Neural cell (in vitro differentiated cells): ENCODE data around the gene PDE11A.

Source experiments
- EP300 ChIP-seq: fragments of 450-650 bp; conservative IDR thresholded peaks from 2 replicates; pipeline ENCODE4 v1.6.1; 2014; ENCODE audit warnings: antibody characterized with exemption, mild to moderate bottlenecking, moderate library complexity; ENCODE audit not compliant: poor library complexity, severe bottlenecking
- EZH2 ChIP-seq: fragments of 200-600, 300-800 bp; shearing (Covaris generic), sonication (generic); IDR thresholded peaks from 2 replicates; pipeline ENCODE4 v1.6.1; 2014; ENCODE audit warnings: antibody characterized with exemption, low read length, borderline replicate concordance, mild to moderate bottlenecking; ENCODE audit not compliant: insufficient read depth, poor library complexity, severe bottlenecking
- SMC3 ChIP-seq: fragments of 450-650 bp; conservative IDR thresholded peaks from 2 replicates; pipeline ENCODE4 v1.6.1; 2014; ENCODE audit warnings: antibody characterized with exemption, mild to moderate bottlenecking, moderate library complexity; ENCODE audit not compliant: poor library complexity
- TF ChIP-seq, protein P1 (sequence below): fragments of 450-650 bp; IDR thresholded peaks from 2 replicates; pipeline ENCODE4 v1.5.1; 2014; ENCODE audit warnings: antibody characterized with exemption, mild to moderate bottlenecking, moderate library complexity; ENCODE audit not compliant: poor library complexity, severe bottlenecking
- TF ChIP-seq, protein P2 (sequence below): IDR thresholded peaks from 2 replicates; pipeline ENCODE4 v1.6.1; 2012; ENCODE audit warnings: borderline replicate concordance

DNA sequence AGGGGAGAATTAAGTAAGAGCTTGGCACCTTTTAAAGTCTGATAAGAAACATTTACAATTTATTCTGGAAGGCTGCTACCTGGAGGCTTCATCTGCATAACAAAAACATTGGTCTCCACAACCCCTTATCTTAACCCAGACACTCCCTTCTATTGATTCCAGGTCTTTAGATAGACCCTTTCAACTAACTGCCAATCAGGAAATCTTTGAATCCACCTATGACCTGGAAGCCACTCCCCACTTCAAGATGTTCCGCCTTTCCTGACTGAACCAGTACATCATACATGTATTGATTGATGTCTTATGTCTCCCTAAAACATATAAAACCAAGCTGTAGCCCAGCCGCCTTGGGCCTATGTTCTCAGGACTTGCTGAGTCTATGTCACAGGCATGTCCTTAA is 390.6 kb downstream of the PDE11A start:
- TF ChIP-seq, protein P1, sequence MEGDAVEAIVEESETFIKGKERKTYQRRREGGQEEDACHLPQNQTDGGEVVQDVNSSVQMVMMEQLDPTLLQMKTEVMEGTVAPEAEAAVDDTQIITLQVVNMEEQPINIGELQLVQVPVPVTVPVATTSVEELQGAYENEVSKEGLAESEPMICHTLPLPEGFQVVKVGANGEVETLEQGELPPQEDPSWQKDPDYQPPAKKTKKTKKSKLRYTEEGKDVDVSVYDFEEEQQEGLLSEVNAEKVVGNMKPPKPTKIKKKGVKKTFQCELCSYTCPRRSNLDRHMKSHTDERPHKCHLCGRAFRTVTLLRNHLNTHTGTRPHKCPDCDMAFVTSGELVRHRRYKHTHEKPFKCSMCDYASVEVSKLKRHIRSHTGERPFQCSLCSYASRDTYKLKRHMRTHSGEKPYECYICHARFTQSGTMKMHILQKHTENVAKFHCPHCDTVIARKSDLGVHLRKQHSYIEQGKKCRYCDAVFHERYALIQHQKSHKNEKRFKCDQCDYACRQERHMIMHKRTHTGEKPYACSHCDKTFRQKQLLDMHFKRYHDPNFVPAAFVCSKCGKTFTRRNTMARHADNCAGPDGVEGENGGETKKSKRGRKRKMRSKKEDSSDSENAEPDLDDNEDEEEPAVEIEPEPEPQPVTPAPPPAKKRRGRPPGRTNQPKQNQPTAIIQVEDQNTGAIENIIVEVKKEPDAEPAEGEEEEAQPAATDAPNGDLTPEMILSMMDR = no peak
- TF ChIP-seq EP300 (no peak), EZH2 (no peak), SMC3 (no peak)
- TF ChIP-seq, protein P2, sequence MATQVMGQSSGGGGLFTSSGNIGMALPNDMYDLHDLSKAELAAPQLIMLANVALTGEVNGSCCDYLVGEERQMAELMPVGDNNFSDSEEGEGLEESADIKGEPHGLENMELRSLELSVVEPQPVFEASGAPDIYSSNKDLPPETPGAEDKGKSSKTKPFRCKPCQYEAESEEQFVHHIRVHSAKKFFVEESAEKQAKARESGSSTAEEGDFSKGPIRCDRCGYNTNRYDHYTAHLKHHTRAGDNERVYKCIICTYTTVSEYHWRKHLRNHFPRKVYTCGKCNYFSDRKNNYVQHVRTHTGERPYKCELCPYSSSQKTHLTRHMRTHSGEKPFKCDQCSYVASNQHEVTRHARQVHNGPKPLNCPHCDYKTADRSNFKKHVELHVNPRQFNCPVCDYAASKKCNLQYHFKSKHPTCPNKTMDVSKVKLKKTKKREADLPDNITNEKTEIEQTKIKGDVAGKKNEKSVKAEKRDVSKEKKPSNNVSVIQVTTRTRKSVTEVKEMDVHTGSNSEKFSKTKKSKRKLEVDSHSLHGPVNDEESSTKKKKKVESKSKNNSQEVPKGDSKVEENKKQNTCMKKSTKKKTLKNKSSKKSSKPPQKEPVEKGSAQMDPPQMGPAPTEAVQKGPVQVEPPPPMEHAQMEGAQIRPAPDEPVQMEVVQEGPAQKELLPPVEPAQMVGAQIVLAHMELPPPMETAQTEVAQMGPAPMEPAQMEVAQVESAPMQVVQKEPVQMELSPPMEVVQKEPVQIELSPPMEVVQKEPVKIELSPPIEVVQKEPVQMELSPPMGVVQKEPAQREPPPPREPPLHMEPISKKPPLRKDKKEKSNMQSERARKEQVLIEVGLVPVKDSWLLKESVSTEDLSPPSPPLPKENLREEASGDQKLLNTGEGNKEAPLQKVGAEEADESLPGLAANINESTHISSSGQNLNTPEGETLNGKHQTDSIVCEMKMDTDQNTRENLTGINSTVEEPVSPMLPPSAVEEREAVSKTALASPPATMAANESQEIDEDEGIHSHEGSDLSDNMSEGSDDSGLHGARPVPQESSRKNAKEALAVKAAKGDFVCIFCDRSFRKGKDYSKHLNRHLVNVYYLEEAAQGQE = no peak
